NK-92 (cell line): ENCODE data around the gene APOM.

Experiments
- DNase-seq: peaks from one replicate; lab custom pipeline; 2025; ENCODE audit not compliant: unreplicated experiment; lab: John Stamatoyannopoulos, UW

Gene APOM

GRCh38 chr6:31657406-31658157 lies 1.9 kb downstream of the APOM start:
- no peak for DNase-seq

GRCh38 chr6:31658158-31658688 lies 2.5 kb downstream of the APOM start:
- DNase-seq, result no peak

GRCh38 chr6:31658983-31659648 lies 3.4 kb downstream of the APOM start:
- DNase-seq, result no peak

GRCh38 chr6:31659649-31660380 lies 4.1 kb downstream of the APOM start:
- no peak for DNase-seq

- no peak for DNase-seq
These were observed 4.9 kb downstream of the APOM start, which contains the start of gene C6orf47 for GRCh38 chr6:31660381-31661261. C6orf47 (minus strand) TSS chr6:31660778; CDS start chr6:31659947, 831 bp downstream.

- DNase-seq, result no peak
These were observed 5.8 kb downstream of the APOM start for GRCh38 chr6:31661262-31662123.

DNA sequence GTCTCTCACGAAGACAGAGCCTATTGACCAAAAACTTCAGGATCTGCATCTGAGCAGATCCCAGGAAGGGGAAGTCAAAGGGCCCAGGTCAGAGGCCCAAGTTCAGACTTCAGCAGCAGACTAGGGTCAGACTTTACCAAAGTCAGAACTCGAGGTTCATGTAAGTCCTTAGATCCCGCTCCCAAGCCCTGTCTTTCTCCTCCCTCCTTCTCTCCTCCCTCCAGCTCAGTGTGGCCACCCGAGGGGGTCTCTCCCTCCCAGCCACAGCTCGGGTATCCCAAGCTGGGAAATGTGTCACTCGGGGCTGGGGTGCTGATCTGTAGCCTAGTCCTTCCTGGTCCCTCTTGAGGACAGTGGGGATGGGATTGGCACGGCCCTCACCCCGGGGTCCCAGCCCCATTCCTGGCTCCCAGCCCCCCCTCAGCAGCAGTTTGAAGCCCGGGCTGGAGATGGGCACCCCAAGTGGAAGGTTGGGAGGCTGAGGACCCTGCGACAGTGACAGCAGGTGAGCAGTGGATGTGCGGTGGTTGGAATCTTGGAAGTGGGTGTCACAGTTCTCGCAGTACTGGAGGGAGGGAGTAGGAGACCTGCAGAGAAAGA lies 6.5 kb downstream of the APOM start:
- no peak for DNase-seq

- no peak for DNase-seq
These were observed 7.6 kb downstream of the APOM start for GRCh38 chr6:31663126-31663960.

DNA sequence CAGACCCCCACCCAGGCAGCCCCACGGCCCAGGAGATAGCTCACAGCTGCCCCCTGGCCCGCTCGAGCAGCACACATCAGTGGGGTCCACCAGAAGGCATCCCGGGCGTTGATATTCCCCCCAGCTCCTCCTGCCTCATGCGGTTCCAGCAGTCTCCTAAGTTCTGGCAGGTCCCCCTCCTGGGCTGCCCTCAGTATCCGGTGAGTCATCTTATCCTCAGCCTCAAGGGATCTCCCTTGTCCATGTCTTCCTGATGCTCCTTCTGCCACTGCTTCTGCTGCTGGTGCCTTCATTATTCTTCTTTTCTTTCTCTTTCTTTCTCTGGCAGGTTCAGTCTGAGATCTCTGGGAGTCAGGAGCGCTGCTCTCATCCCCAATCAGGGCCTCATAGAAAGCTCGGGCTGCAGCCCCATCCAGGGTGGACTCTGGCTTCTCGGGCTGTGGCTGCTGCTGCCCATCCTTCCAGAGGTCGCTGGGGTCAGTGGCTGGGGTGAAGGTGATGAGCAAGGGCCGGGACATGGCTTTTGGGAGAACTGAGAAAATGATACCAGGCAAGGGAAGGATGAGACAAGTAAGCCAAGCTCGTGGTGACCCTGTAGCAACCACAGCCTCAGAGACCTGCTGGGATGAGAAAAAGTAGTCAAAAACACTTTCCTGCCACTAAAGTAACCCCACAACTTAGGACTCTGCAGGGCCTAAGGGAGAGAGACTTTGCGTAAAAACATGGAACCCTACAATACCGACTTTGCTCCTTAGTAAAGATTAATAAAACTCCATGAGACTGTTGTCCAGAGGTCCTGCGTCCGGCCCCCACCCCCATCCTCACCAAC lies 8.5 kb downstream of the APOM start:
- DNase-seq, result no peak

DNA sequence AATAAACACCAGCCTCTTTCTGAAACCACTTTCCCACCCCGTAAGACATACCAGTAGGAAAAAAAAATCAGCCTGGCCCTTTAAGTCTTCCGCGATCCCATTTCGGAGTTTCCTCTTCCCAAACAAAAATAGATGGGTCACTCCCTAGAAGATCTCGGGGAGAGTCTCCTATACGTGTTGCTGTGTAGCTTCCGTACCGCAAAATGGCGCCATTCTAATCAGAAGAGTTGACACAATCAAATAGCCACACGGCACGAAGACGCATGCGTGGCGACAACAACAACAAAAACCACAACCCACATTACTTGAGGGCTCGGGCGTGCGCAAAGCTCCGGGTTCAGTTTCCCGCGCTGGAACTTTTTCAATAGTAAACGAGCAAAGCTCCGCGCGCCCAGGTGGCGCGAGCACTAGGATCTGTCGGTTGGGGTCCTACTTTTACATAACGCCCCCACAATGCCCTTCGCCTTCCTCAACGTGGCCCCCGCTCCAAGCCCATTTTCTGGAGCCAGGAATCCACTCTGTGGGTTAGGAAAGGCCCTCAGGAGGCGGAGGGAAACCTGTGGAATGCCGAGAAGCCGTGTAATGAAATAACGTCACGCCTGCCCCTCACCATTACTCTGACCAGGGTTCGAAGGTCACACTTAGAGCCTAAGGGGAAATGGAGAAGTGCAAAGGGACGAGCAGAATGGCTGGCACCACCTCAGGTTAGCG lies 9.3 kb downstream of the APOM start, which contains the start of gene GPANK1:
GPANK1 (minus strand) TSS at position 208 of the 711 bp plus-strand sequence. CDS start 519 bp downstream, outside the sequence.
- peak; percentile 67 for DNase-seq

GRCh38 chr6:31665501-31666336 lies 10.0 kb downstream of the APOM start, which contains the start of gene CSNK2B:
CSNK2B (plus strand) TSS chr6:31666080; CDS start chr6:31666832, 752 bp downstream.
- peak; percentile 90 for DNase-seq

DNA sequence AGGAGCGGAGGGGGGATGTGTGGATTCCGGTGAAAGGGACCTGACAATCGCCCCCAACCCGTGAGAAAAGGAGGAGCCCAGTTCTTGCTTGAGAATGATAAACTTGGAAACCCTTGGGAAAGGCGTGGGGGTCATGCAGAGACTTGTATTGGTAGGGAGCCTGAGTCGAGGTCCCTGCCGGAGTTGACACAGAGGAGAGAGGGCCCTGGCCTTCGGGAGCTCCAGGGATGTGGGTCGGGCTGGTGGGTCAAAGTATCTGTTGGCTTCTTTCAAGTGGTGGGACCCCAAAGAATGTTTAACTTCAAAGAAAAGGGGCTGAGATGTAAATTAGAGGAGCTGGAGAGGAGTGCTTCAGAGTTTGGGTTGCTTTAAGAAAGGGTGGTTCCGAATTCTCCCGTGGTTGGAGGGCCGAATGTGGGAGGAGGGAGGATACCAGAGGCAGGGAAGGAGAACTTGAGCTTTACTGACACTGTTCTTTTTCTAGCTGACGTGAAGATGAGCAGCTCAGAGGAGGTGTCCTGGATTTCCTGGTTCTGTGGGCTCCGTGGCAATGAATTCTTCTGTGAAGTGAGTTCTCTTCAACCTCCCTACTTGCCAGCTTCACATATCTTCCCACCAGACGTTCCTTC lies 10.8 kb downstream of the APOM start:
- DNase-seq, result no peak

DNA sequence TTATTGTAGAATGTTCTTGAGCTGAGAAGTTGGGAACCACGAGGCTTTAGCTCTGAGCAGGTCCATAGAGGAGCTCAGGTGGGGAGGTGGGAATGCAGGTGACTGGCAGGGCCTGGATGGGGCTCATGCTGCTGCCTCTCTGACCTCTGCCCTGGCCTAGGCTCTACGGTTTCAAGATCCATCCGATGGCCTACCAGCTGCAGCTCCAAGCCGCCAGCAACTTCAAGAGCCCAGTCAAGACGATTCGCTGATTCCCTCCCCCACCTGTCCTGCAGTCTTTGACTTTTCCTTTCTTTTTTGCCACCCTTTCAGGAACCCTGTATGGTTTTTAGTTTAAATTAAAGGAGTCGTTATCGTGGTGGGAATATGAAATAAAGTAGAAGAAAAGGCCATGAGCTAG lies 14.0 kb downstream of the APOM start, which contains the start of gene LY6G5B:
LY6G5B (plus strand) TSS at position 301 of the 400 bp plus-strand sequence. CDS start 975 bp downstream, outside the sequence.
- no peak for DNase-seq

GRCh38 chr6:31676322-31676903 lies 20.7 kb downstream of the APOM start:
- no peak for DNase-seq

DNA sequence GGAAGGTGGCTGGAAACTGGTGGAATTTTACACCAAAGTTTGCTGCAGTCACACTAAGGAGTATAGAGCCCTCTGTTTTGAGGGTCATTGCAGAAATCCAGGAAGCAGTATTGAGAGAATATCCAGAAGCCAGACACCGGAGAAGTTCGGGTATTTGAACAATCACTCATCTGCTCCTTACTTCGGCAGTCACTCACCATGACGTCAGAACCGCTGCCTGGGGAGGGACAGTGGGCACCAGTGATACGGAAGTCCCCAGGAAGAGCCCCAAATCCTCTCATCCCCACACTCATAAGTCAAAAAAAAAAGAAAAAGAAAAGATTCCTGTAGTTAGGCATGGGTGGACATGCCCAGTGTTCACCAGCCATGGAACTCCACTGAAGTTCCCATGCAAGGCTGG lies 21.2 kb downstream of the APOM start:
- DNase-seq, result no peak
